NCI-H82 treated with DMSO at 0.1 percent for 48 hours (cell line): ENCODE measurements around the gene ACBD3.

ENCODE experiments used
- DNase-seq: peaks from one replicate; lab custom pipeline; 2025; ENCODE audit not compliant: unreplicated experiment; lab: John Stamatoyannopoulos, UW

Gene ACBD3

DNA sequence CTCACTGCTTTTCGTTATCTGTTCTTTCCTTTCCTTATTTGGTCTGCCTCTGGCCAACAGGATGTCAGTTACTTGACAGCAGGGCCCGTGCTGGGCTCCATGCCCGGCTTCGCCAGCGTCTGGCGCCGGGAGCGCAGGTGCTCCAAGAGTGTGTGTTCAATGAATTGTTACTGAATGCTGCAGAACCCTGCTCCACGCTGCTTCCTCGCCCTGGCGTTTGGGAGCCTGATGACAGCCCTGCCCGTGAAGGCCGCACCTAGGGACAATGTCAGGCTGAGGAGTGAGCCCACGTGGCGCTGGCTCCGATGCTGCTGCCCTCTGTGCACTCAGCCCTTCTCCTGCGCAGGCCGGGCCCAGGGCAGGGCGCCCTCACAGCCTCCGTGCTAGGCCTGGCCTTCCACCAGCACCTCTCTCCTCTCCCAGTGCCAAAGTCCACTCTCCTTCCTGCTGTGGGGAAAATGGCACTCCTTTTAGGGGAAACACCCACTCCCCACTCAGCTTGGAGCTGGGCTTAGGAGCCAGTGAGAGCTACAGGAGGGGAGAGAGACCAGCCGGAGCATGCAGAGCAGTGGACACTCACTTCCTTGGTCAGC is 51.4 kb downstream of the ACBD3 start:
- DNase-seq, result no peak

DNA sequence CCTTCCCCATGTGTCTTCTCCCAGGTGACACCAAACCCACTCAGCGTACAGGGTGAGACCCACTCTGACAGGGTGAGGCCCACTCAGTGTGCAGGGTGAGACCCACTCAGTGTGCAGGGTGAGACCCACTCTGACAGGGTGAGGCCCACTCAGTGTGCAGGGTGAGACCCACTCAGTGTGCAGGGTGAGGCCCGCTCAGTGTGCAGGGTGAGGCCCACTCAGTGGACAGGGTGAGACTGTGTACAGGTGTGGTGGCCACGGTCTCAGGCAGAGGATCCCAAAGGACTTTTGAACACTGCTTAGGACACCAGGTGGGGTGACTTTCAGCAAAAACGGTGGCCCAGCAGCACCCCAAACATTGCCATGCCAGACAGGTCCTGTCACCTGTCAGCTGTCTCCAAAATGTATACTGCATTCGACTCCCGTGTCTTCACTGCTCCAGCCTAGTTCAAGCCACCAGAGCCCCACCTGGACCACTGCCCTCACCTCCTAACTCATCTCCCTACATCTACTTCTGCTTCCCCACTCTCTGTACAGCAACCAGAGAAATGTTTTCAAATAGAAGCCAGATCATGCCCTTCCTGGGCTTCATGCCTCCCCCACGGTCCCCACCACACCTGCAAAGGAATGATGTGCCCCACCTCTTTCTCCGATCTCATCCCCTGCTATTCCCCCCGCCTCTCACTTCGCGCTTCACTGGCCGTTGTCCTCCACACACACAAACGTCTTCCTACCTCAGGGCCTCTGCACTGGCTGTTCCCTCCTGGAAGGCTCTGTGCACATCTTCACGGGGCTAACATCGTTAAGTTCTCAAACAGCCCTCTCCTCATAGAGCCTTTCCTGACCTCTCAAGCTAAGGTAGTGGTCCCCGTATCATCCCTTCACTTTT is 52.1 kb downstream of the ACBD3 start:
- DNase-seq, result no peak

DNA sequence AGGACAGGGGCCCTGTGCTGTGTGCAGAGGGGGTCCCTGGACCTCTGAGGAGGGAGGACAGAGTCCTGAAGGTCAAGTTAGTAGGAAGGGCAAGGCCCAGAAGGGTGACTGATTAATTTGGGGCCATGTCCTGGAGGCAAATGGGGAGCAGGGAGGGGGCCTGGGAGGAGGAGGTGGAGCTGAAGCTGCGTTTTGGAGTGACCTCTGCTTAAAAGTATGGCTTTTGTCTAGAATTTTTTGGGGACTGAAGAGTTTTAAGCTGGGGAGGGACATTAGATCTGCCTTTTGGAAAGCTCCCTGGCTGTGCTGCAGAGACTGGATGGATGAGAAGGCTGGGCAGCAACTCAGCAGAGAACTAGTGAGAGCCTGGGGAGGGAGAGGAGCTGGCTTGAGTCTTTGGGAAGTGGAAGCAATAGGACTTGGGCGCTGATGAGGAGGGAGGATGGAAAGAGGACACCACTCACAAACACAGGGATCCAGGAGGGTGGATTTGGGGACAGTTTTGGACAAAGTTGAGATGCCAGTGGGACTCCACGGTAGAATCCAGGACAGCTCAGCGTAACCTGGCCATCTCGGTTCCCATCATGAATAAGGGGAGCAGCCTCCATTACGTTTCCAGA is 52.9 kb downstream of the ACBD3 start:
- no peak for DNase-seq

DNA sequence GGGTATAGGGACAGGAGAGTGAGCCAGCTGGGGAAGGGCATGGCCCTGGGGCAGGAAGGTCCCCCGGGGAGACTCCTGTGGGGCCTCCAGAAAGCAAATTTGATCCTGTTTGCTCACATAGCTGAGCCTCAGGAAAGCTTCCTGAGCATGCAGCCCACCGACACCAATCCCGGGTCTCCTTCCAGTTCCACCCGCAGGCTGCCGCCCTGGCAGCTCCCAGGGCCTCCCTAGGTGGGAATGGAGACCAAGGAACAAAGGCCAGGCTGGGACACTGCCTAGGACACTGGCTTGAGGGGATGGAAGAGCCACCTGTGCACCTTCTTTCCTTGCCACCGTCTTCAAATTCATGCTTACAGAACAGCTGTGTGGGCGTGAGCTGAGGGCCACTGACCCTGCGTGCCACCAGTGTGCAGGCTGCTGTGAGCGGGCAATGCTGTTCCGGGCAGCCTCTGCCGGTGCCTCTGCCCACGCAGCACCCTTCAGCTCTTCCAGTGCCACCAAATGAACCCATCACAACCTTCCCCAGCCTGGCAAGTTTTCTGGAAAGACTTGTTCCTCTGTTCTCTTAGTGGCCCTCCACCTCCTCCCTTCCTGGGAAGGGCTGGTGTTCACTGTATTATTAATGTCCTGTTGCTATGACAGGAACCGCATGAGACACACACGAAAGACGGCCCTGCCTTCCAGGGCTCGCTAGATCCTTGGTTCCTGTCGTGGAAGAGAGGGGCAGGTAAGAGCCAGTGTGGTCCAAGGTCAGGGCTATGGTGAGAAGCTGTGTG is 53.6 kb downstream of the ACBD3 start:
- no peak for DNase-seq

GRCh38 chr1:226131639-226132038 is 54.9 kb downstream of the ACBD3 start:
- no peak for DNase-seq

GRCh38 chr1:226129230-226129629 is 57.3 kb downstream of the ACBD3 start:
- no peak for DNase-seq

DNA sequence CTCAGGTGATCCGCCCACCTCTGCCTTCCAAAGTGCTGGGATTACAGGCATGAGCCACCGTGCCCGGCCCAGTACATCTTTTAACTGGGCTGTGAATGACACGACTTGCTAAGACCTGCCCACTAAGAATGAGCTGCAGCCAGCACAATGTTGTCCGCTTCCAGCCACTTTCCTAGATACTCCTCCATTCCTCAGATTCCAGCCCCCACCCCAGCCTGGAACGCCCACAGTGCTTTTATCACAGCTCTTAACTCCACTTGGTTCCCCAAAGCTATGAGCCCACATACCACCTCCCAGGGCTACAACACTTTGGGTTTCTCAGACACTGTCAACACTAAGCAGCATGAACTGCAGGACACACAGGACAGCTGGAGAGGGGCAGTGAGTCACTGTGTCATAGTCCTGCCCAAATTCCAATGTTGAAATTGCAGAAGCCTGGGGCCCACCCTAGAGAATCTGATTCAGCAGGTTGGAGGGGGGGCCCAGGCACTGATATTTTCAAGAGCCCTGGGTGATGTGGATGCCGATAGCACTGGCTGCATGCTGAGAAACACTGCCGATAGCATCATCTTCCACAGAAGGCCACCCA is 58.0 kb downstream of the ACBD3 start:
- no peak for DNase-seq

DNA sequence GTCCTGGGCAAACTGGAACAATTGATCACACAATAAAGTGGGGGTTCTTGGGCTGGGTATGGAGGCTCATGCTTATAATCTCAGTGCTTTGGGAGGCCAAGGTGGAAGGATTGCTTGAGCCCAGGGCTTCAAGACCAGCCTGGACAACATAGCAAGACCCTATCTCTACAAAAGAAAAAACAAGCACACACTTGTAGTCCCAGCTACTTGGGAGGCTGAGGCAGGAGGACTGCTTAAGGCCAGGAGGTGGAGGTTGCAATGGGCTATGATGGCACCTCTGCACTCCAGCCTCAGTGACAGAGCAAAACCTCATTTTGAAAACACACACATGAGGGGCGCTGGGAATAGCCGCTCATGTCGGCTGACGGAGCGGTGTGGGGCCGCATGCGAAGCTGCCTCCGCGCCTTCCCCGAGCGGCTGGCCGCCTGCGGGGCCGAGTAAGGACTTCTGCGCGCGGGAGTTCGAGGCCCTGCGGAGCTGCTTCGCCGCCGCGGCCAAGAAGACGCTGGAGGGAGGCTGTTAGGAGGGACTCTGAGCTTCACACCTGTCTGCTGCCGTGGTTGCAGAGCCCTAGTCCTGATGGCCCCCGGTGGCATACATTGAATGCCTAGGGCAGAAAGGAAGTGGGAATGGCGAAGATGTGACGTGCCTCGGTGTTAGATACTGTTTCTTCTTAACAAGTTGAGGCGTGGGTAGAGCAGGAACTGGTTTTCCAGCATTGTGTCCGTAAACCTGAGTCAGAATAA is 59.5 kb downstream of the ACBD3 start:
- DNase-seq, result no peak

GRCh38 chr1:226125831-226126230 is 60.7 kb downstream of the ACBD3 start:
- DNase-seq, result no peak

GRCh38 chr1:226125097-226125630 is 61.4 kb downstream of the ACBD3 start:
- DNase-seq, result peak; percentile 69

DNA sequence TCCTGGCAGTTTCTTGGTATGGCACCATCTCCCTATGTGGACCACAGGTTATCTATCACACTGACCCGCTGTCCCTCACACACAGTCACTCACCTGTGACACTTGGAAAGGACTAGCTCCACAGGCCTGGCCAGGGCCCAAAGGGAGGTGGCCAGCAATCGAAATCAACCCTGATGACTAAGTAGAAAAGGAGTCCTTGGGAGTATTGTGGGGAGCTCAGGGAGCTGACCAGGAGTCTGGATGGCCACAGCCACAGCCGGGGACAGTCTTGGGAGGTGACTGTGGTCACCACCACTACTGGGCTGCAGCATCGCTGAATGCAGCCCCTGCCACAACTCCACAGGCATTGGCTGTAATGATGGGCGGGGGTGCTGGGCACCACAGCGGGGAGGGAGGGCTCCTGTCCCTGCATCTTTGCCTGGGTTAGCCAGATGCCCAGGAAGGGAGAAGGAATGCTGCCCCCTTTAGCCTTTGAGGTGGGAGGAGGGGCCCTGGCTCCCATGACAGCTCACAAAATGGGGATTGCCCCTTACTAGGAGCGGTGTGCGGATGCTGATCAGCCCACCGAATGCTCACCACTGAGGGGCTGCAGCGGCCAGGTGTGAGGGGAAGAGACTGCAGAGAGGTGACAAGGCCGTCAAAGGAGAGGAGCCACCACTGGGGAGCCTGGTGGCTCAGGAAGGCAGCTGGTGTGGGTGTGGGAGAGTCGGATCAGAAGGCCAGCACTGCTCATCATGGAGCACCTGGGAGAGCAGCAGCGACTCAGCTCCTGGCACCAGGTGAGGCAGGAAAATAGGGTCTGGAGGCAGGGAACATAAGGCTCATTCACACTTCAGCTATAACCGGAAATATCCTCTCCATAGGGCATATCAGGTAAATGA is 62.7 kb downstream of the ACBD3 start:
- DNase-seq, result no peak

- no peak for DNase-seq
These were observed 63.4 kb downstream of the ACBD3 start for GRCh38 chr1:226123212-226123560.

GRCh38 chr1:226121587-226122400 is 64.7 kb downstream of the ACBD3 start:
- DNase-seq, result peak; percentile 53

DNA sequence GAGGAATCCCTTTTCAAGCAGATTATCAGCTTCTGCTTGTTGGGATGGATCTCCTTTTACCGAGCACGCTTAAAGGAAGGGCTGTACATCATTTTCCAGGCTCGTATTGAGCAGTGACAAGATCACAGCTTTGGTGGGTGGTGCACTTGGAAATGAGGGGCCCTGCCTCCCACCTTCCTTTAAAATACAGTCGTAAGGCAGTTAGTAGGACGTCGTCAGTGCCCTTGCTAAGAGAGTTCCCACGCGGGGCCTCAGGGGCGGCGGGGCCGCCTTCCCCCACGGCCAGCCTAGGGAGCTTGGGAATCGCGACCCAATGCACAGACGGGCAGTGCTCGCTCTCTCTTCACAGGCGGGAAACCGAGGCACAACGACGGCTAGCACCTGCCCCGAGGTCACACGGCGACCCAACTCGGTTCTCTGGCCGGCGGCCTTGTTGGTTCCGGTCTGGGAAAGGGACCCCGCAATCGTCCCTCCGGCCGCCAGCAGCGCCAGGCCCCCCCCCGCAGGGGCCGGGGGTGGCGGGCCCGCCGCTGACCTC is 65.4 kb downstream of the ACBD3 start:
- no peak for DNase-seq

DNA sequence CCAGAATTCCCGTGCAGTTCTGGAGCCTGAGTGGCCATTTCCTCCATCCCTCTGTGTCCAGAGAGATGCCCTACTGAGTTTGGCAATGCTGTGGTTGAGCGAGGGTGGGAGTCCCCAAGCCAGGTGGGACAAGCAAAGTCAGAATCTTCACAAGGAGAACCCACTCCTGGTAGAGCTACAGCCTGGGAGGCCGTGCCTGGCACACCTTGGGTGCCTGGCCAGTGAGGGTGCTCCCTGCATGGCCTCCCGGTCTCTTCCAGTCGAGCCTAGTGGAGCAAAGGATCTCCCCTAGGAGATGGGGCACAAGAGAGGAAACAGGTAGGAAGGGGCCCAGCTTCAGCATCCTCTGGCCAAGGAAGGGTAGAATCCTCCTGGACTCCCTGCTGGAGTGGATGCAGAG is 66.1 kb downstream of the ACBD3 start:
- no peak for DNase-seq

- no peak for DNase-seq
These were observed 67.4 kb downstream of the ACBD3 start for GRCh38 chr1:226119169-226119568.

- no peak for DNase-seq
These were observed 68.2 kb downstream of the ACBD3 start for GRCh38 chr1:226118357-226118756.

- no peak for DNase-seq
These were observed 69.2 kb downstream of the ACBD3 start for GRCh38 chr1:226117330-226117729.
